ENCODE data around the gene PPP2R3C. TPM values are rescaled to one million over a fixed set of nuclear protein-coding genes. Genes with fewer than 3 reads are reported as not detected.

The PPP2R3C gene
- total RNA-seq, 1 experiment from 2014 or later: 56.2 TPM

GRCh38 chr14:35085441-35085840, 36.3 kb downstream of the PPP2R3C start:
- Histone ChIP-seq H3K9me3 (ENCODE audit: low read depth, low read length, poor library complexity, severe bottlenecking) (no peaks in the 10 kb centered on the region), H3K36me3 (ENCODE audit: insufficient read depth, low read length, poor library complexity, severe bottlenecking) (peaks cover 38% of the 10 kb centered on the region), H3K4me1 (ENCODE audit: insufficient read depth, low read length, poor library complexity, severe bottlenecking) (no peaks in the 10 kb centered on the region), H3K27ac (ENCODE audit: low read depth, low read length, poor library complexity, severe bottlenecking) (no peak overlapping the region), H3K27me3 (replicated peaks; ENCODE audit: insufficient read depth, low read depth, low read length, poor library complexity) (no peaks in the 10 kb centered on the region), H3K4me3 (ENCODE audit: low read depth, low read length, poor library complexity, severe bottlenecking) (no peak overlapping the region)
- BruUV-seq (replicated peaks): no TSS peak
- ChIA-PET POLR2A (ENCODE audit: low non-redundant PET) (no interaction called here), CTCF (no interaction called here)
- no peak for TF ChIP-seq CTCF (conservative IDR thresholded peaks at IDR 0.05; ENCODE audit: low read depth, low read length)
- no peak for TF ChIP-seq EZH2 (IDR thresholded peaks at IDR 0.05; ENCODE audit: borderline replicate concordance, low read depth, low read length, poor library complexity, severe bottlenecking)
- intact Hi-C loops (cut with micrococcal nuclease; ENCODE audit: unreplicated experiment): no loop called here
- no peak for DNase-seq (ENCODE audit: low spot score)

GRCh38 chr14:35083530-35084150, 38.1 kb downstream of the PPP2R3C start:
- Histone ChIP-seq H3K4me1 (ENCODE audit: insufficient read depth, low read length, poor library complexity, severe bottlenecking) (no peaks in the 10 kb centered on the region), H3K36me3 (ENCODE audit: insufficient read depth, low read length, poor library complexity, severe bottlenecking) (peaks cover 37% of the 10 kb centered on the region), H3K4me3 (ENCODE audit: low read depth, low read length, poor library complexity, severe bottlenecking) (no peak overlapping the region), H3K9me3 (ENCODE audit: low read depth, low read length, poor library complexity, severe bottlenecking) (no peaks in the 10 kb centered on the region), H3K27ac (ENCODE audit: low read depth, low read length, poor library complexity, severe bottlenecking) (no peak overlapping the region), H3K27me3 (replicated peaks; ENCODE audit: insufficient read depth, low read depth, low read length, poor library complexity) (no peaks in the 10 kb centered on the region)
- BruUV-seq (replicated peaks): no TSS peak
- TF ChIP-seq CTCF (conservative IDR thresholded peaks at IDR 0.05; ENCODE audit: low read depth, low read length) (no peak), EZH2 (IDR thresholded peaks at IDR 0.05; ENCODE audit: borderline replicate concordance, low read depth, low read length, poor library complexity, severe bottlenecking) (no peak)
- POLR2A ChIA-PET (ENCODE audit: low non-redundant PET): no interaction called here
- intact Hi-C loops (cut with micrococcal nuclease; ENCODE audit: unreplicated experiment): no loop called here
- no peak for DNase-seq (ENCODE audit: low spot score)
- CTCF ChIA-PET: no interaction called here

- no peak overlapping the region for H3K27ac ChIP-seq (ENCODE audit: low read depth, low read length, poor library complexity, severe bottlenecking)
- no peak overlapping the region for H3K4me3 ChIP-seq (ENCODE audit: low read depth, low read length, poor library complexity, severe bottlenecking)
- H3K4me1 ChIP-seq (ENCODE audit: insufficient read depth, low read length, poor library complexity, severe bottlenecking): no peaks in the 10 kb centered on the region
- CTCF ChIA-PET: no interaction called here
- intact Hi-C loops (cut with micrococcal nuclease; ENCODE audit: unreplicated experiment): no loop called here
- no peak for DNase-seq (ENCODE audit: low spot score)
- peaks cover 18% of the 10 kb centered on the region for H3K36me3 ChIP-seq (ENCODE audit: insufficient read depth, low read length, poor library complexity, severe bottlenecking)
- BruUV-seq (replicated peaks): no TSS peak
- POLR2A ChIA-PET (ENCODE audit: low non-redundant PET): no interaction called here
- no peaks in the 10 kb centered on the region for H3K27me3 ChIP-seq (replicated peaks; ENCODE audit: insufficient read depth, low read depth, low read length, poor library complexity)
- H3K9me3 ChIP-seq (ENCODE audit: low read depth, low read length, poor library complexity, severe bottlenecking): no peaks in the 10 kb centered on the region
- TF ChIP-seq CTCF (conservative IDR thresholded peaks at IDR 0.05; ENCODE audit: low read depth, low read length): no peak
- TF ChIP-seq EZH2 (IDR thresholded peaks at IDR 0.05; ENCODE audit: borderline replicate concordance, low read depth, low read length, poor library complexity, severe bottlenecking): no peak
Observed at GRCh38 chr14:35079742-35080141, 42.0 kb downstream of the PPP2R3C start.

Data from A673 (cell line).